HL-60 (cell line): Measurements from ENCODE around the gene NSUN6.

ENCODE experiments used
- DNase-seq, 2 experiments: peaks; one replicate each; pipeline ENCODE4 v3.0.0-alpha.2; 2010 to 2020; ENCODE audit warnings: low read depth in 1 of 2, low spot score in 1 of 2
- H3K27ac ChIP-seq: fragments of 250-450 bp; sonication (Bioruptor Pico); replicated peaks from 2 replicates; pipeline ENCODE4 v1.5.1; 2020; ENCODE audit warnings: mild to moderate bottlenecking, moderate library complexity
- H3K27me3 ChIP-seq: fragments of 250-450 bp; sonication (Bioruptor Pico); 2 replicates; pipeline ENCODE4 v1.5.1; 2021; ENCODE audit warnings: mild to moderate bottlenecking, moderate library complexity; ENCODE audit not compliant: insufficient read depth, poor library complexity, severe bottlenecking
- H3K4me3 ChIP-seq: replicated peaks from 2 replicates; pipeline ENCODE4 v1.5.1; 2011; ENCODE audit warnings: mild to moderate bottlenecking, control low read depth, low read length; ENCODE audit not compliant: insufficient read depth
- CTCF ChIP-seq: IDR thresholded peaks from one replicate; pipeline ENCODE4 v1.5.1; 2011; ENCODE audit warnings: low read length, control low read depth, inconsistent platforms; ENCODE audit not compliant: insufficient read depth
- GABPA ChIP-seq: IDR thresholded peaks from 2 replicates; pipeline ENCODE4 v1.6.1; 2012; ENCODE audit warnings: low read depth
- POLR2AphosphoS5 ChIP-seq: IDR thresholded peaks from 2 replicates; pipeline ENCODE4 v1.6.1; 2012; ENCODE audit warnings: low read depth
- REST ChIP-seq: IDR thresholded peaks from 2 replicates; pipeline ENCODE4 v1.6.1; 2012; ENCODE audit warnings: low read depth; ENCODE audit not compliant: insufficient replicate concordance
- SPI1 ChIP-seq: IDR thresholded peaks from 2 replicates; pipeline ENCODE4 v1.6.1; 2012; ENCODE audit warnings: low read depth, mild to moderate bottlenecking, borderline replicate concordance

The NSUN6 gene

GRCh38 chr10:18565006-18565405, 86.4 kb downstream of the NSUN6 start:
- H3K27ac ChIP-seq: no peak overlapping the region
- H3K4me3 ChIP-seq: no peak overlapping the region
- no peaks in the 10 kb centered on the region for H3K27me3 ChIP-seq
- TF ChIP-seq GABPA (no peak), CTCF (no peak), REST (no peak), SPI1 (no peak), POLR2AphosphoS5 (no peak)
- DNase-seq: no peak

- H3K27me3 ChIP-seq: no peaks in the 10 kb centered on the region
- no peak for DNase-seq
- no peak overlapping the region for H3K27ac ChIP-seq
- TF ChIP-seq POLR2AphosphoS5 (no peak), REST (no peak), GABPA (no peak), CTCF (no peak), SPI1 (no peak)
- no peak overlapping the region for H3K4me3 ChIP-seq
Measured at GRCh38 chr10:18563003-18563726, 88.2 kb downstream of the NSUN6 start.

- no peak overlapping the region for H3K4me3 ChIP-seq
- no peaks in the 10 kb centered on the region for H3K27me3 ChIP-seq
- no peak for TF ChIP-seq CTCF
- no peak for TF ChIP-seq SPI1
- no peak for TF ChIP-seq REST
- no peak for TF ChIP-seq POLR2AphosphoS5
- no peak for TF ChIP-seq GABPA
- H3K27ac ChIP-seq: no peak overlapping the region
- no peak for DNase-seq
Measured at GRCh38 chr10:18561861-18562551, 89.4 kb downstream of the NSUN6 start.
